H9 (cell line): ENCODE results near the gene TNFRSF19. TPM values are rescaled to one million over a fixed set of nuclear protein-coding genes. Genes with fewer than 3 reads are reported as not detected.

Experiments
- DNase-seq: peaks from one replicate; pipeline ENCODE4 v3.0.0-alpha.2; 2017
- H2AFZ ChIP-seq: one replicate; pipeline ENCODE4 v1.6.1; 2013; ENCODE audit warnings: mild to moderate bottlenecking, low read length, control low read depth, moderate library complexity
- H2AK5ac ChIP-seq: 2 replicates; pipeline ENCODE4 v1.6.1; 2013; ENCODE audit warnings: low read length, control low read depth, mixed read lengths; ENCODE audit not compliant: insufficient read length
- H2BK120ac ChIP-seq: one replicate; pipeline ENCODE4 v1.6.1; 2013; ENCODE audit warnings: low read depth, mild to moderate bottlenecking, low read length, control low read depth, inconsistent platforms; ENCODE audit not compliant: poor library complexity, severe bottlenecking
- H2BK12ac ChIP-seq: 2 replicates; pipeline ENCODE4 v1.6.1; 2013; ENCODE audit warnings: low read length, control low read depth, mixed read lengths, low read depth; ENCODE audit not compliant: insufficient read length
- H2BK15ac ChIP-seq: 2 replicates; pipeline ENCODE4 v1.6.1; 2013; ENCODE audit warnings: low read depth, low read length, control low read depth
- H2BK20ac ChIP-seq: one replicate; pipeline ENCODE4 v1.6.1; 2013; ENCODE audit warnings: low read depth, mild to moderate bottlenecking, low read length, control low read depth, inconsistent platforms; ENCODE audit not compliant: poor library complexity, severe bottlenecking
- H2BK5ac ChIP-seq: 2 replicates; pipeline ENCODE4 v1.6.1; 2013; ENCODE audit warnings: low read length, control low read depth, mixed read lengths; ENCODE audit not compliant: insufficient read length
- H3K14ac ChIP-seq: 2 replicates; pipeline ENCODE4 v1.6.1; 2013; ENCODE audit warnings: low read length, control low read depth; ENCODE audit not compliant: insufficient read depth
- H3K18ac ChIP-seq: 2 replicates; pipeline ENCODE4 v1.6.1; 2013; ENCODE audit warnings: low read depth, mild to moderate bottlenecking, mixed read lengths, low read length, control low read depth; ENCODE audit not compliant: insufficient read length
- H3K23ac ChIP-seq: 2 replicates; pipeline ENCODE4 v1.6.1; 2013; ENCODE audit warnings: low read length, control low read depth, mixed read lengths, low read depth; ENCODE audit not compliant: insufficient read length
- H3K23me2 ChIP-seq: 2 replicates; pipeline ENCODE4 v1.6.1; 2013; ENCODE audit warnings: low read depth, mild to moderate bottlenecking, mixed read lengths, low read length, control low read depth; ENCODE audit not compliant: insufficient read length, poor library complexity, severe bottlenecking
- H3K27ac ChIP-seq: 2 replicates; pipeline ENCODE4 v1.5.1; 2013; ENCODE audit warnings: low read length, control low read depth, mixed read lengths, low read depth; ENCODE audit not compliant: insufficient read length
- H3K27me3 ChIP-seq: 2 replicates; pipeline ENCODE4 v1.6.1; 2013; ENCODE audit warnings: low read length, control low read depth, inconsistent platforms; ENCODE audit not compliant: insufficient read depth
- H3K4ac ChIP-seq: 2 replicates; pipeline ENCODE4 v1.6.1; 2013; ENCODE audit warnings: low read depth, mild to moderate bottlenecking, control low read depth, inconsistent platforms, low read length, moderate library complexity
- H3K4me1 ChIP-seq: 2 replicates; pipeline ENCODE4 v1.6.1; 2013; ENCODE audit warnings: low read length, control low read depth, inconsistent platforms; ENCODE audit not compliant: insufficient read depth
- H3K4me2 ChIP-seq: 2 replicates; pipeline ENCODE4 v1.6.1; 2013; ENCODE audit warnings: low read length, control low read depth, mixed read lengths; ENCODE audit not compliant: insufficient read length, insufficient read depth
- H3K56ac ChIP-seq: 2 replicates; pipeline ENCODE4 v1.6.1; 2013; ENCODE audit warnings: low read depth, mild to moderate bottlenecking, mixed read lengths, low read length, control low read depth; ENCODE audit not compliant: insufficient read length
- H3K79me1 ChIP-seq: 2 replicates; pipeline ENCODE4 v1.6.1; 2013; ENCODE audit warnings: low read depth, mild to moderate bottlenecking, moderate library complexity, low read length, control low read depth, inconsistent platforms; ENCODE audit not compliant: insufficient read depth, poor library complexity, severe bottlenecking
- H3K79me2 ChIP-seq: 2 replicates; pipeline ENCODE4 v1.6.1; 2013; ENCODE audit warnings: low read length, control low read depth, inconsistent platforms; ENCODE audit not compliant: insufficient read depth
- H3K9ac ChIP-seq: 2 replicates; pipeline ENCODE4 v1.6.1; 2013; ENCODE audit warnings: low read length, control low read depth, mixed read lengths; ENCODE audit not compliant: insufficient read length; ENCODE audit errors: extremely low read depth
- H3K9me3 ChIP-seq: one replicate; pipeline ENCODE4 v1.6.1; 2013; ENCODE audit warnings: low read depth, low read length, inconsistent platforms; ENCODE audit not compliant: control insufficient read depth
- H3T11ph ChIP-seq: one replicate; pipeline ENCODE4 v1.6.1; 2013; ENCODE audit warnings: mild to moderate bottlenecking, low read length, control low read depth, inconsistent platforms
- H4K20me1 ChIP-seq: one replicate; pipeline ENCODE4 v1.6.1; 2013; ENCODE audit not compliant: control insufficient read depth, insufficient read length, insufficient read depth
- H4K5ac ChIP-seq: 2 replicates; pipeline ENCODE4 v1.6.1; 2013; ENCODE audit warnings: low read depth, mild to moderate bottlenecking, mixed read lengths, low read length, control low read depth; ENCODE audit not compliant: insufficient read length
- H4K8ac ChIP-seq: replicated peaks from 2 replicates; pipeline ENCODE4 v1.6.1; 2013; ENCODE audit warnings: low read length, control low read depth, mixed read lengths, low read depth; ENCODE audit not compliant: insufficient read length
- H4K91ac ChIP-seq: 2 replicates; pipeline ENCODE4 v1.6.1; 2013; ENCODE audit warnings: low read depth, mild to moderate bottlenecking, moderate library complexity, mixed read lengths, low read length, control low read depth; ENCODE audit not compliant: insufficient read length
- H3K27ac Mint-ChIP-seq, 3 experiments: 2 replicates in 2 of 3; 3 replicates in 1 of 3; pipeline ENCODE4 v1.8.0; 2020 to 2021; ENCODE audit warnings: mixed read lengths in 3 of 3, mild to moderate bottlenecking in 1 of 3, moderate library complexity in 1 of 3
- H3K27me3 Mint-ChIP-seq: 2 replicates; pipeline ENCODE4 v1.8.0; 2021; ENCODE audit warnings: low read depth, mild to moderate bottlenecking, moderate library complexity, mixed read lengths
- H3K36me3 Mint-ChIP-seq, 3 experiments: 2 replicates in 2 of 3; 3 replicates in 1 of 3; pipeline ENCODE4 v1.8.0; 2020 to 2021; ENCODE audit warnings: low read depth in 3 of 3, mixed read lengths in 3 of 3; ENCODE audit not compliant: insufficient read depth in 1 of 3
- H3K4me1 Mint-ChIP-seq, 2 experiments: 2 replicates each; pipeline ENCODE4 v1.8.0; 2020; ENCODE audit warnings: mixed read lengths in 2 of 2
- H3K4me3 Mint-ChIP-seq, 2 experiments: 2 replicates in 1 of 2; 3 replicates in 1 of 2; pipeline ENCODE4 v1.8.0; 2020 to 2021; ENCODE audit warnings: mild to moderate bottlenecking in 2 of 2, mixed read lengths in 2 of 2, moderate library complexity in 1 of 2
- H3K9me3 Mint-ChIP-seq, 2 experiments: 2 replicates in 1 of 2; 3 replicates in 1 of 2; pipeline ENCODE4 v1.8.0; 2020; ENCODE audit warnings: mild to moderate bottlenecking in 2 of 2, mixed read lengths in 2 of 2, moderate library complexity in 1 of 2
- CTCF ChIP-seq: fragments of 200-600 bp; sonication (generic); conservative IDR thresholded peaks from 3 replicates; pipeline ENCODE4 v1.8.0; 2021; ENCODE audit warnings: antibody characterized with exemption, mild to moderate bottlenecking
- WGBS: extraction: QIAGEN DNeasy Blood & Tissue Kit; methylation state at CpG from one replicate; pipeline ENCODE4 v1.1.7; 2013; ENCODE audit warnings: missing lambda C conversion rate, low lambda C conversion rate, mixed read lengths; ENCODE audit not compliant: insufficient read length; ENCODE audit errors: extremely low coverage; 5-methylcytosine and 5-hydroxymethylcytosine counted together
- total RNA-seq: library from RNA; stranded (reverse); gene quantifications from 2 replicates; pipeline ENCODE4 v1.2.1, GENCODE V29; 2021

TNFRSF19 gene
- total RNA-seq, 1 experiment from 2014 or later = 2.7 TPM

GRCh38 chr13:23609414-23609760, 39.2 kb downstream of the TNFRSF19 start:
- no peak overlapping the region for H2BK120ac ChIP-seq
- no CpG with 5 or more reads among the region's 7 CpGs for whole genome bisulfite sequencing
- H2BK15ac ChIP-seq = no peak overlapping the region
- H3K9ac ChIP-seq = no peak overlapping the region
- TF ChIP-seq CTCF = no peak
- H2BK5ac ChIP-seq = no peak overlapping the region
- no peak overlapping the region for H3K4ac ChIP-seq
- H3K27me3 ChIP-seq = no peaks in the 10 kb centered on the region
- H3K27ac Mint-ChIP-seq = no peak overlapping the region
- H3K4me1 ChIP-seq = 0 out of 2 replicates have a peak, but pooled peaks cover 9% of the 10 kb centered on the region
- H3K9me3 Mint-ChIP-seq = no peaks in the 10 kb centered on the region
- no peaks in the 10 kb centered on the region for H3K79me1 ChIP-seq
- H3K9me3 ChIP-seq = no peaks in the 10 kb centered on the region
- no peak overlapping the region for H2BK20ac ChIP-seq
- no peak overlapping the region for H3K27ac ChIP-seq
- H3K56ac ChIP-seq = no peak overlapping the region
- no peak overlapping the region for H3K23ac ChIP-seq
- no peaks in the 10 kb centered on the region for H3K36me3 Mint-ChIP-seq
- no peak overlapping the region for H3K4me3 Mint-ChIP-seq
- no peaks in the 10 kb centered on the region for H4K20me1 ChIP-seq
- no peaks in the 10 kb centered on the region for H3K79me2 ChIP-seq
- H3K4me1 Mint-ChIP-seq = peaks cover 26% of the 10 kb centered on the region in 2 experiments
- no peak overlapping the region for H4K5ac ChIP-seq
- H4K91ac ChIP-seq = no peak overlapping the region
- H3K14ac ChIP-seq = no peak overlapping the region
- no peak overlapping the region for H3K4me2 ChIP-seq
- no peak overlapping the region for H2AK5ac ChIP-seq
- no peaks in the 10 kb centered on the region for H3K27me3 Mint-ChIP-seq
- no peak overlapping the region for H3T11ph ChIP-seq
- H4K8ac ChIP-seq = no peak overlapping the region
- no peak for DNase-seq
- no peak overlapping the region for H2BK12ac ChIP-seq
- no peaks in the 10 kb centered on the region for H3K23me2 ChIP-seq
- no peak overlapping the region for H3K18ac ChIP-seq
- H2AFZ ChIP-seq = no peak overlapping the region
